Upper lobe of left lung (tissue), 4 donors: Measurements from ENCODE around the gene CYB5R2.

ENCODE experiments used
- POLR2A ChIP-seq, 4 donors: fragments of 450-650 bp; IDR thresholded peaks; one replicate each; pipeline ENCODE4 v1.5.1; 2016 to 2017; ENCODE audit warnings: antibody characterized with exemption in 4 of 4, mild to moderate bottlenecking in 2 of 4
- TF ChIP-seq, protein P1 (sequence below), 6 experiments: fragments of 450-650 bp in 4 of 6; fragments of 200-600 bp in 2 of 6; sonication (generic) in 2 of 6; IDR thresholded peaks; one replicate each; pipeline ENCODE4 v1.5.1; 2016 to 2019; ENCODE audit warnings: antibody characterized with exemption in 6 of 6

DNA sequence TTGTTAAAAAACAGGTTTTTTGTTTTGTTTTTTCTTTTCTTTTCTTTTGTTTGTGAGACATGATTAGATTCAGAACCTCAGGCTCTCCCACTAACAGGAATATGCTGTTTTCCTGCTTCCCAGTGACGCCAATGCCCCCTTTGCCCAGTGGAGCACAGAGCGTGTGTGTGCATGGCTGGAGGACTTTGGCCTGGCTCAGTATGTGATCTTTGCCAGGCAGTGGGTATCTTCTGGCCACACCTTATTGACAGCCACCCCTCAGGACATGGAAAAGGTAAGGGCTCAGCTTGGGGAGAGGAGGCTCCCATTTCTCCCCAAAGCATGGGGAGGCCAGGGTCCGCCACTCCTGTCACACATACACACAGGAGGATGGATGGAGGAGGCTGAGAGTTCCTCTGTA lies 25.0 kb downstream of the CYB5R2 start:
- no peak for TF ChIP-seq POLR2A (IDR thresholded peaks at IDR 0.05)
- TF ChIP-seq, protein P1, sequence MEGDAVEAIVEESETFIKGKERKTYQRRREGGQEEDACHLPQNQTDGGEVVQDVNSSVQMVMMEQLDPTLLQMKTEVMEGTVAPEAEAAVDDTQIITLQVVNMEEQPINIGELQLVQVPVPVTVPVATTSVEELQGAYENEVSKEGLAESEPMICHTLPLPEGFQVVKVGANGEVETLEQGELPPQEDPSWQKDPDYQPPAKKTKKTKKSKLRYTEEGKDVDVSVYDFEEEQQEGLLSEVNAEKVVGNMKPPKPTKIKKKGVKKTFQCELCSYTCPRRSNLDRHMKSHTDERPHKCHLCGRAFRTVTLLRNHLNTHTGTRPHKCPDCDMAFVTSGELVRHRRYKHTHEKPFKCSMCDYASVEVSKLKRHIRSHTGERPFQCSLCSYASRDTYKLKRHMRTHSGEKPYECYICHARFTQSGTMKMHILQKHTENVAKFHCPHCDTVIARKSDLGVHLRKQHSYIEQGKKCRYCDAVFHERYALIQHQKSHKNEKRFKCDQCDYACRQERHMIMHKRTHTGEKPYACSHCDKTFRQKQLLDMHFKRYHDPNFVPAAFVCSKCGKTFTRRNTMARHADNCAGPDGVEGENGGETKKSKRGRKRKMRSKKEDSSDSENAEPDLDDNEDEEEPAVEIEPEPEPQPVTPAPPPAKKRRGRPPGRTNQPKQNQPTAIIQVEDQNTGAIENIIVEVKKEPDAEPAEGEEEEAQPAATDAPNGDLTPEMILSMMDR (IDR thresholded peaks at IDR 0.05): no peak
